ENCODE data around the gene BTRC.
A peak's percentile ranks its signal among the peaks of the same experiment; 100 is the strongest.
"Not testable (repeated sequence)": the region's sequence is repeated elsewhere in the genome, so short reads cannot be mapped to it uniquely, and the experiment has no call there.

BTRC gene

GRCh38 chr10:101580486-101581399 lies 226.8 kb downstream of the BTRC start:
- no peak for DNase-seq (ENCODE audit: low read depth, low spot score)

GRCh38 chr10:101585841-101586240 lies 231.9 kb downstream of the BTRC start:
- DNase-seq (ENCODE audit: low read depth, low spot score), result no peak

DNA sequence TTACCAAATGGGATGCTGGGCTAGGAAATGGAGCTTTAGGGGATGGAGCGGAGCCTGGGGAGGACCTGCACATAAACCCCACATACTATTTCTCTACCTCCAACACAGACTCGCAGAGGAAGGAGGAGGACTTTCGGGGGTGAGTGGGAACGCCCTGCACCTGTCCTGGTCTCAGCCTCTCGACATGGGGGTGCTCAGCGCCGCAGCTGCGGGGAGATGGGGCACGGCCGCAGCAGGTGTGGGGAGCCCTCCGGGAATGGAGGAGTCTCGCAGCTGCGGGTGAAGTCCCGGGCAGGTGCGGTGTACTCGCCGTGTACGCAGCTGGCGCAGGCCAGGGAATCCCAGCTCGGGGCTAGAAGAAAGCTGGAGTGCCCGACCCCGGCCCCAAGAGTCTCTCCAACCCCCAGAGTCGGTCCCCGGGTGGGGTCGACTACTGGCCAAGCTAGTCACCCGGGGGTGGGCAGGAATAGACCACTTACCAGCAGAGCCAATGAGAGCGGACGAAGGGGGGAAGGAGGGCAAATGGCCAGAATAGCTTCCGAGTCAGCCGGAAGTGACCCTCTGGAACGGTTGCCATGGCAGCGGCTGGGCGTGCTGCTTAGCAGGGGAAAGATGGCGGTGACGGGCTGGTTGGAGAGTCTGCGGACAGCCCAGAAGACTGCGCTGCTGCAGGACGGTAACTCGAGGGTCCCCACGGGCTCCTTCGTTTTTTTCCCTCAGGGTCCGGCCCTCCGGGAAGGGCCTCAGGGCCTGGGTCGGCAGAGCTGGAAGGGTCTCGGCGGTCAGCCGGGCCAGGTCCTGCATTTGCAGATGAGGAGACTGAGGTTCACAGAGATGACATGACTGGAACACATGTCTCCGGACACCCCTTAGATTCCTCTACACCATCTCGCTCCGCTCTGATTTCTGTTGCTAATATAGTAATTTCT lies 234.0 kb downstream of the BTRC start, which contains the start of the genes DPCD and POLL:
Gene DPCD (plus strand): TSS at position 597 of the 929 bp plus-strand sequence. CDS start 16 bp downstream, at position 613.
Gene POLL (minus strand): TSS at position 533 of the 929 bp plus-strand sequence. CDS start 897 bp downstream, outside the sequence.
- DNase-seq (ENCODE audit: low read depth, low spot score), result peak; percentile 87

DNA sequence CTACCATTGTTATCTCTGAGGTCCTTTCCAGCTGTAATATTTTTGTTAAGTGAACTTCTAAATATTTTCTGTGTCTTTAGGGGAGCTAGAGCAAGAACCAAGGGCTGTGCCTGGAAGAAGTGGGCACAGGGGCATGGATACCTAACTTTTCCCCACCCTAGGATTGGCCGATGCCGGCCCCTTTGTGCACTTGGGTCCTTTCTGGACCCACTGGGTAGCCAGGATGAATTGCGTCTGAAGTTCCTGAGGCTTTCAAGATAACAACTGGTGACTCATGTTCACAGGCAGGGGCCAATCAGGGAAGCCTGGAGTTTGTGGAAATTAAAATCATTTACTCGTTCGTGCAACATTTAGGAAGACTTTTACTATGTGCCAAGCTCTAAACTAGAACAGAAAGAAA lies 234.9 kb downstream of the BTRC start:
- DNase-seq (ENCODE audit: low read depth, low spot score), result no peak

DNA sequence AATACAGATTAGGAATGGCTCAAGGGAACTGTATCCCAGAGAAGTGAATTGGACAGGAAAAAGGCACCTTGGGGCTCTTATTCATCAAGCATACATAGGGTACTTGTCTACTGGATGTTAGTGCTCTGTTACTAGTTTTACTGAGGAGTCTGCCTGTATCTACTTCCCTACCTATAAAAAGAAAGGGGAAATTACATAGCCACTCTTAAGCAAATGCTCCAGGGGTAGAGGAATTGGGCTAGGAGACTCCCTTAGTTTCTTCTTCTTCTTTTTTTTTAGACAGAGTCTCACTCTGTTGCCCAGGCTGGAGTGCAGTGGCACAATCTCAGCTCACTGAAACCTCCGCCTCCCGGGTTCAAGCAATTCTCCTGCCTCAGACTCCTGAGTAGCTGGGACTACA lies 239.4 kb downstream of the BTRC start:
- not testable (repeated sequence) for DNase-seq (ENCODE audit: low read depth, low spot score)

- DNase-seq (ENCODE audit: low read depth, low spot score), result no peak
Observed at GRCh38 chr10:101595591-101596433, 241.8 kb downstream of the BTRC start.

DNA sequence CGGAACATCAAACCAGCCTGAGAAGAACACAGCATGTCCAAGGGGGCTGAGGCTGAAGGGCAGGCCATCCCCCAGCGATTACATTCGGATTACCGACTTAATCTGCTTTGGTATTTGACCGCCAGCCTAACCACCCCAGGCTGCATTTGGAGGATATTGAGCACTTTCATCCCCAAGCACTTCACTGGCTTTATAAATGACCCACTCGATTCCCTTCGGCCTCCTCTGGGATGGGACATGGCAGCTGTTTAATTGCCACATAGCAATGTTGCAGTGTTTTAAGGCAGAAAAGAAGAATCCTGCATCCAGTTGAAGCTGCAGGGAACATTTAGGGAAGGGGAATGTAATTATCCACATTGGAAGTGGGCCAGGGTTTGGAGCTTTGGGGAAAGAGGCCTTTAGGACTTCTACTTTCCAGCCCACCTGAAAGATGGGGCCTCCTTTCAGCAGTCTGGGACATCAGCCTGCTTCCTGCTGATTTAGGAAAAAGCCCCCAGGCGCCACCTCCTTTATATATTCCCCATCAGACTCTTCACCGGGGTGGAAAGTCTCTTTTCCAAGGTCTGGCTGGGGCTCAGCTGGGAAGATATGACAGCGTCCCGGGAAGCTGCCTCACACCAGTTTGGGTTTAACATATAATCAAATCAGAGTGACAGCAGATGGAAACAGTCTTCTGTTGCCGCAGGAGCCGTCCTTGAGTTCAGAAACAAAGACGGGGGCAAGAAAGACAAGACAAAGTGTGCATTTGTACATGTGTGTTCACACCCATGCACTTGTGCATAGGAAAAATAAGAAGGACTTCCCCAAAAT lies 243.3 kb downstream of the BTRC start:
- DNase-seq (ENCODE audit: low read depth, low spot score), result no peak

DNA sequence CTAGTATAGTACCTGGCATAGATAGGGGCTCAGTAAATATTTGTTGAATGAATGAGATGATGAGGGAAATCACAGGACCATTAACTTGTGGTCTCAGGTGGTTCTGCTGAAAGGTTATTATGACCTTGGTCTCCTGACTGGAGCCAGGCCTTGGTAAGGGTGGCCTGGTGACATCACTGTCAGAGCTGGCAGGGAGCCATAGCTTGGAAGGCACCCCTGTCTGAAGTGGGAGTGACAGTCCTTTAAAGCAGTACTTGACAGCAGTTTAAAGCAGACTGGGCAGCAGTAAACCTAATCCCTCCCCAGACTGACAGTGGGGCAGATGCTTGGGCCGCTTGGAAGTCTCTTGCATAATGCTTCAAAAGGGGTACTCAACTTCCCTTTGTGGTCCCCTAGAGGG lies 247.6 kb downstream of the BTRC start:
- no peak for DNase-seq (ENCODE audit: low read depth, low spot score)

- peak; percentile 82 for DNase-seq (ENCODE audit: low read depth, low spot score)
Observed at GRCh38 chr10:101602761-101603398, 248.9 kb downstream of the BTRC start.
